Stimulated activated CD4-positive, alpha-beta T cell treated with anti-CD3 and anti-CD28 coated beads, Interleukin-12 subunit alpha, Interleukin-12 subunit beta, amount 100 ng/mL, for 24 hours (primary cell): ENCODE measurements around the gene NFATC3.

Experiments
- DNase-seq, 2 experiments: peaks; one replicate each; pipeline ENCODE4 v3.0.0-alpha.2; 2020; ENCODE audit warnings: low read depth in 2 of 2

Gene NFATC3

GRCh38 chr16:68272507-68273209 lies 187.5 kb downstream of the NFATC3 start:
- DNase-seq, result no peak

GRCh38 chr16:68273459-68273858 lies 188.3 kb downstream of the NFATC3 start:
- DNase-seq, result no peak

- no peak for DNase-seq
These were observed 188.7 kb downstream of the NFATC3 start for GRCh38 chr16:68273896-68274295.

- DNase-seq, result no peak
These were observed 189.3 kb downstream of the NFATC3 start for GRCh38 chr16:68274441-68274840.

- DNase-seq, result no peak
These were observed 190.5 kb downstream of the NFATC3 start for GRCh38 chr16:68275611-68276191.

GRCh38 chr16:68276223-68276622 lies 191.1 kb downstream of the NFATC3 start:
- no peak for DNase-seq
